ENCODE measurements around the gene IRX2. TPM values are rescaled to one million over a fixed set of nuclear protein-coding genes. Genes with fewer than 3 reads are reported as not detected.

IRX2 gene
- total RNA-seq, 1 donor from 2014 or later = not detected

DNA sequence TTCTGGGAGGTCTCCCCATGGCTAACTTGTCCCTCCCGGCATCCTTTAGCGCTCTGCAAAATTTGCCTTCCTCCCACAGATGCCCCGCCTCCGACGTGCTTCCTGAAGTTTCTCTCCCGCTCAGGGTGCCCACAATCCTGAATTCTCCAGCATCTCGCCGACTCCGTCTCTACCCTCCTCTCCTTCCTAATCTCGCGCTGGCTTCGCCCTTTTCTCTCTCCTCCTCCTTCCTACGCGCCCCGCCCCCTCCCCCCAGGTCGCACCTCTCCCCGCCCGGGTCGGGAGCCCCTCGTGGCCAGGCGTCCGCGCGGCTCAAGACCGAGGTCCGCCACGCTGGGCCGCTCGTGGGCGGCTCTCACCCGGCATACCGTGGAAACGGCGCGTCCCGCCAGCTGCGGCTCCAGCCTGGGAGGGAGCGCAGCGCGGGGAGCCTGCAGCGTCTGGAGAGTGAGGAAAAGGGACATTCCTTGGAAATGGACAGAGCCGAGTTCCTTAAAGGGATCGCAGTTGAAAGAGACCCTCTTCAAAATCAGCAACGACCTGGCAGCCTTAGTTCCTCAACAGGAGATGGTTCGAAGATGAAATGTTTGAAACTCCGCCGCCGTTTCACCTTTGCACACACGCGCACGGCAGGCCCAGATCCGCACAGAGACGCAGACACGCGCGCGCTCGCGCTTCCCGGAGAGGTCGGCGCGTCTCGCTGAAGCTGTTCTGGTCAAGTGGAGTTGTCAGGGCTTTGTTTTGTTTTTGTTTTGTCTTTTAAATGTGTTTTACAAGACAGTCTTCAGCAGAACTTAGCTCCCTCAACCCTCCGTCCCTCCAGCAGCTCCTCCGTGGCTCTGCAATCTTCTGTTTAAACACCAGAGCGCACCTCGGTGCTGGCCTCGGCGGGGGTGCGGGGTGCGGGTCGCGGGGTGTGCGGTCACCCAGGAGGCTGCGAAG is 5.0 kb upstream of the IRX2 start:
- intact Hi-C loops (cut with micrococcal nuclease) = no loop called here

DNA sequence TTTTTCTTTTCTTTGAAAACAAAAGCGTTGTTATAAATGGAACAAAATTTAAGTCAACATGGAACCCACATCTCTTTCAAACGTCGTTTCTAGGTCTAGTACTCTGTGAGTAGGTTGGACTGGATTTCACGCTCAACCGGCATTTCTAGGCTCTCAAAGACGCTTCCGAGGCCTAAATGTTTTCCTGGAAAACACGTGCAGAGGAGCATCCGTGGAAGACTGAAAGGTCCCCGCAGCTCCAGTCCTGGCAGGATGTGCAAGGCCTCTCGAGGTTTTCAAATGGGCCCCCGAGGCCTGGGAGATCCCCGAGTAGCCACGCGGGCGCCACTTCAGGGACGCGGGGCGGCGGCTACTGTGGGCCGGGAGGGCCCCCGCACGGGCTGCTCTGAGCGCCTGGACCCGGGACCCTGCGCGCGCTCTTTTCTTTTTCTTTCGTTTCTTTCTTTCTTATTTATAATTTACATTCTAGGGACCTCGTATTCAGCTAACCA is 4.2 kb upstream of the IRX2 start:
- intact Hi-C loops (cut with micrococcal nuclease) = no loop called here

DNA sequence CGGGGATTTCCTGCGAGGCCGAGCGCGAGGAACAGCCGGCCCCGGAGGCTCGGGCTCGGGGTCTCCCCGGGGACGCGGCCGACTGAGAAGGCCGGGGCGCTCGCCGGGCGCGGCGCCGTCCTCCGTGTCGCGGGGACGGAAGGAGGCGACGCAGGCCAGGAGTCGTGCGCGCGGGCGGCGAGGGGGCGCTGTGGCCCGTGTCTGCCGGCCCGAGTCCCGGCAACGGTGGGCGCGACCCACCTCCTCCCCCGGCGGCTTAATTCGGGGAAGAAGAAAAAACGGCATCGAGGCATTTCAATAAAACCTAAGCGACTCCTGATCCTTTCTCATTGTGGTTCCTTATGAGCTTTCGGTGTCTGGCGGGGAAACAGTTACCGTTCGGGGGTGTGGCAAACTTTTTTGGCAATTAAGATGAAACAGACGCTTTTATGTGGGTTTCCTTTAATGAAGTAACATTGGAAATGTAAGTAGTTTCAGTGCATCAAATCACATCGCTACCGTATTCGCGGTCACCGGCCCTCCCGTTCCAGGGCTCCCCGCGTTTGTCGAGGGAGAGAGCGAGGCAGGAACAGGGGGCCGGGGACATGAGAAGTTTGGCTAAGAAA is 3.7 kb upstream of the IRX2 start:
- intact Hi-C loops (cut with micrococcal nuclease) = no loop called here

DNA sequence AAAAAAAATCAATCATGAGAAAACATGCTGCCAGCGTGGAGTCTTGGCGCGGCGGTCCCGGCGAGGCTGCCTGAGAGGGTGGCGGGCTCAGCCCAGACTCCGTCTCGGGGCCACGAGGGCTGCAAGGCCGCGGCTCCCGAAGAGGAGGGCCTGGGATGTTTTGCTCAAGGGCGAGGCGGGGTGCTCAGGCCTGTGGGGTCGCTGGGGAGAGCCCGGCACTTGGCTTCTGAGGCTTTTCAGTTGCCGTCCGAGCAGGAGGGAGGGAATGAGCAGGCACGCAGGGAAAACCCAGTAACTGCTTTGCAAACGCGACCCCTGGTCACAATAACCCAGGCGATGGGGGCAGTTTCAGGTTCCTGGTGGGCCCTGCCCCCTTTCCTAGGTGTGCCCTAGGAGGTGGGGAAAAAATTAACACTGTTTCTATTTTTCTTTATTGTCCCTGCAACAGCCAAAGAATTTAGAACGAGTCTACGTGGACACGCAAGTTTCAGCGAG is 3.2 kb upstream of the IRX2 start:
- intact Hi-C loops (cut with micrococcal nuclease) = loop anchor here (5.0 kb wide), 1 partner anchor 877 kb away; no protein-coding TSS in a partner anchor

GRCh38 chr5:2753452-2754420 is 2.3 kb upstream of the IRX2 start:
- intact Hi-C loops (cut with micrococcal nuclease) = loop anchor here (5.0 kb wide), 1 partner anchor 876 kb away; no protein-coding TSS in a partner anchor

GRCh38 chr5:2752821-2753439 is 1.5 kb upstream of the IRX2 start:
- intact Hi-C loops (cut with micrococcal nuclease) = loop anchor here (5.0 kb wide), 1 partner anchor 876 kb away; no protein-coding TSS in a partner anchor

DNA sequence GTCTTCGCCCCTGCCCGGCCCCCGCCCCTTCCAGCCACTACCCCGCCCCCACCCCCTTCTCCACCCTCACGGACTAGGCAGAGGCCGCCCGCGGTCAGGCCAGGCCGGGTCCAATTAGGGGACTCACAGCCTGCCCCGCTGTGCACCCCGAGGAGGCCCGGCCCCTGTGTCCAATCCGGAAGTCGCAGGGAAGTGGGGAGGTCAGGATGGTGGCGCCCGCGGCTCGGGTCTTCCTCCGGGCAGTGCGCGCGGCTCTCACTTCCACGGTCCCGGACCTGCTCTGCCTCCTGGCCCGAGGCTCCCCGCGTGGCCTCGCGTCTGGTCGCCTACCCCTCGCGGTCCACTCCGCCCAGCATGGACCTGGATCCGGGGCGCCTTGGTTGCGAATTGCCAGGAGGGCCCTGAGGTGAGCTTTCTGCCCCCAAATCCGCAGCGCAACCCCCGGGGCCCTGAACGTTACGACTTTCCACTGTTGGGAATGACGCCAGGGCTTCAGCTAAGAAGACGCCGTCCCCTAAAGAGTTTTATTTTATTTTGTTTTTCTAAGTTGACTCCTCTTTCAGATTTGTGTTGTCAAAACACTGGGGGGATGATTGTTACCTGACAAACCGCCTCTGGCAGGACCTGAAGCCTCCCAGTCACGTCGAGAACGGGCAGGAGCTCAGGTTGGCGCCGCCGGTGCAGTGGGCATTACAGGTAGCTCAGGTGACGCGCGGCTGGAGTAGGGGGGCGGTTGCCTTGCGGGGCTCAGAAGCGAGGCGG is 763 bp upstream of the IRX2 start:
- intact Hi-C loops (cut with micrococcal nuclease) = loop anchor here (5.0 kb wide), 1 partner anchor 875 kb away; no protein-coding TSS in a partner anchor

GRCh38 chr5:2750758-2751464 is 566 bp downstream of the IRX2 start:
- intact Hi-C loops (cut with micrococcal nuclease) = loop anchor here (2.0 to 5.0 kb wide), 2 partner anchors 846 to 874 kb away; no protein-coding TSS in a partner anchor

GRCh38 chr5:2750026-2750757 is 1.3 kb downstream of the IRX2 start:
- intact Hi-C loops (cut with micrococcal nuclease) = loop anchor here (2.0 to 5.0 kb wide), 2 partner anchors 847 to 873 kb away; no protein-coding TSS in a partner anchor

GRCh38 chr5:2749514-2750025 is 1.9 kb downstream of the IRX2 start:
- intact Hi-C loops (cut with micrococcal nuclease) = loop anchor here (2.0 to 5.0 kb wide), 2 partner anchors 847 to 872 kb away; no protein-coding TSS in a partner anchor

- intact Hi-C loops (cut with micrococcal nuclease) = no loop called here
Measured at GRCh38 chr5:2748861-2749513, 2.5 kb downstream of the IRX2 start.

DNA sequence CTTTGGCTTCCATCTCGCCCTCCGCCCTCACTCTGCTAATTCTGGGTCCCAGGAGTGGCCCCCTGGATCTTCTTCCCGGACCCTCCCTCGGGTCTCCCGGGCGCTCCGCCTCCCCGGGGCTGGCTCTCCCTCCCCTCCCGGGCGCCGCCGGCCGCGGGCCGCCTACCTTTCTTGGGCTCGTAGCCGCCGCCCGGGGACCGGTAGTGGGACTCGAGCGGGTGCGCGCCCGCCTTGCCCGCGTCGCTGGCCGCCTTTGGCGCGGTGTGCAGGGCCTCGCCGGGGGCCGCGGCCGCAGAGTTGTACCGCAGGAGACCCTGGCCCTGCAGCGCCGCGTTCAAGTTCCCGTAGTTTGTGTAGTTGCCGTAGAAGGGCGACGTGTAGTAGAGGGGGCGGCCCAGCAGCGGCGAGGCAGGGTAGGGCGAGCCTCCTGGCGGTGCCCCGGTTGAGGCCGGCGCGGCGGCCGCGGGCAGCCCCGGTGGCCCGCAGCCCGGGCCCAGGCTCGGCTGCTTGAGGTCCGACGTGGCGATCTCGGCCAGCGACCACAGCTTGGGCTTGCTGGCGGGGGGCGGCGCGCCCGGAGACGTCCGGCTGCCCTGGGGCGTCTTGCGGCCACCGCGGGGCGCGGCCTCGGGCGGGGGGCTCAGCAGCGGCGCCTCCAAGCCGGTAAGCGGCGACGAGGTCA is 3.2 kb downstream of the IRX2 start:
- intact Hi-C loops (cut with micrococcal nuclease) = no loop called here

GRCh38 chr5:2747363-2748162 is 3.9 kb downstream of the IRX2 start:
- intact Hi-C loops (cut with micrococcal nuclease) = no loop called here

DNA sequence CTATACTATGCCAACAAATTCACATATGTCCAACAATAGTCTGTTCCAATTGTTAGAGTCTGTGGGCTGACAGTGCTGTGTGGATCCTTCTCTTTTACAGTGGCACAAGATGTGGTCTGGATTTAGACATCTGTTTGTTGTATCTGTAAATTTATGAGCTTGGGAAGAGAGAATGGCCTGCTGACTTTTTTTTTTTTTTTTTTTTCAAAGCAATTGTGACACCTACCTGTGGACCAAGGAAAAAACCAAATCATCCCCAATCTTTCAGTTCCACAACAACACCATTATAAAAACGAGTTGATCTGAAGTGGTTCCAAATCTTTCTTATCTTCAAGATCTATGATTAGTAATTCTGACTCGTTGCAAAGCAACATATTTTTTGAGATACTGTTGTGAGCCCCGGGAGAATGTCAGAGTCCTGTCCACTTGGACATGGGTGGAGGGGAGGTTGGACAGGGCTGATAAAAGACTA is 4.9 kb downstream of the IRX2 start:
- intact Hi-C loops (cut with micrococcal nuclease) = no loop called here

- intact Hi-C loops (cut with micrococcal nuclease) = loop anchor here (5.0 kb wide), 1 partner anchor 862 kb away; the partner anchor contains the start of gene IRX4
Measured at GRCh38 chr5:2744485-2744884, 7.0 kb downstream of the IRX2 start.
